Right lobe of liver (tissue), 6 donors: ENCODE results near the gene MYO5B. TPM values are rescaled to one million over a fixed set of nuclear protein-coding genes. Genes with fewer than 3 reads are reported as not detected.

ENCODE experiments used
- ATAC-seq, 4 donors: fragments of 200-7000 bp; cut with Tn5 transposase; one replicate each; pipeline ENCODE4 v1.9.1; 2020; ENCODE audit warnings: mild to moderate bottlenecking in 4 of 4, moderate library complexity in 4 of 4
- DNase-seq, 3 donors: peaks; one replicate each; pipeline ENCODE4 v3.0.0-alpha.2; 2020
- H3K27ac ChIP-seq, 3 donors: fragments of 200-600 bp; one replicate each; pipeline ENCODE4 v1.8.0; 2022
- H3K27me3 ChIP-seq, 2 donors: fragments of 200-600 bp; one replicate each; pipeline ENCODE4 v1.8.0; 2022
- H3K36me3 ChIP-seq, 4 donors: fragments of 200-600 bp; sonication (generic) in 1 of 4; one replicate each; pipeline versions ENCODE4 v1.5.1 to v1.8.0; 2017 to 2022; ENCODE audit warnings: control low read depth in 1 of 4
- H3K4me1 ChIP-seq, 4 donors: fragments of 200-600 bp; sonication (generic) in 1 of 4; one replicate each; pipeline versions ENCODE4 v1.5.1 to v1.8.0; 2017 to 2022; ENCODE audit warnings: control low read depth in 1 of 4
- H3K4me3 ChIP-seq, 3 donors: fragments of 200-600 bp; one replicate each; pipeline ENCODE4 v1.8.0; 2022
- H3K9me3 ChIP-seq, 4 donors: fragments of 200-600 bp; sonication (generic) in 1 of 4; one replicate each; pipeline versions ENCODE4 v1.5.1 to v1.8.0; 2017 to 2022; ENCODE audit warnings: control low read depth in 1 of 4
- CTCF ChIP-seq, 4 donors: fragments of 200-600 bp in 3 of 4; fragments of 450-650 bp in 1 of 4; IDR thresholded peaks; one replicate each; pipeline versions ENCODE4 v1.5.1 to v1.8.0; 2016 to 2022; ENCODE audit warnings: antibody characterized with exemption in 4 of 4, mild to moderate bottlenecking in 2 of 4
- POLR2A ChIP-seq: fragments of 450-650 bp; IDR thresholded peaks from one replicate; pipeline ENCODE4 v1.6.1; 2017; ENCODE audit warnings: antibody characterized with exemption, mild to moderate bottlenecking
- WGBS: methylation state at CpG from one replicate; pipeline ENCODE4 v1.1.6; 2018; ENCODE audit warnings: low coverage, low lambda C conversion rate; ENCODE audit not compliant: insufficient coverage; ENCODE audit errors: missing lambda C conversion rate; 5-methylcytosine and 5-hydroxymethylcytosine counted together
- intact Hi-C, 2 donors: fragments of 100-400 bp; cut with DNase I; formaldehyde crosslinking; loops; one replicate each; pipeline versions ENCODE4 v1.11.2 to v1.14.1; 2022
- total RNA-seq, 6 experiments: library from RNA; depleted of rRNA in 2 of 6; stranded (reverse); fragments of >200 nt in 2 of 6; fragmentation: NEBNext Ultra II Directional in 3 of 6; extraction: Animal tissue kit (Norgen Biotek cat#: 25700) in 3 of 6; gene quantifications; one replicate each; pipeline versions ENCODE4 v1.1.0 to v1.2.4, GENCODE V29; 2016 to 2023
- donor health status: DM: no; HTN: yes; CAD: no.
- donor health status: DM: no; HTN: no; CAD: no.
- donor health status: DM: no; HTN: no; CAD: no.
- donor health status: DM: no; HTN: yes; CAD: no.
- donor health status: DM: no; HTN: yes; CAD: no.

MYO5B gene
- total RNA-seq, 6 experiments from 2014 or later = 13.4 to 25.1 (median 16.6) TPM

- Histone ChIP-seq H3K9me3 (no peaks in the 10 kb centered on the region), H3K27me3 (no peaks in the 10 kb centered on the region), H3K27ac (peak overlapping the region; percentile 35 to 84 (median 71)), H3K36me3 (no peaks in the 10 kb centered on the region), H3K4me3 (no peak overlapping the region), H3K4me1 (peaks cover 0 to 34% (median 4%) of the 10 kb centered on the region in 4 donors)
- intact Hi-C loops = no loop called here
- TF ChIP-seq CTCF (IDR thresholded peaks at IDR 0.05) = no peak
- TF ChIP-seq POLR2A = no peak
- DNase-seq = no peak
- 26% methylated on average over 2 of the region's 3 CpGs for WGBS
- ATAC-seq = no peak
Measured at GRCh38 chr18:49966090-49966489, 228.9 kb downstream of the MYO5B start.

DNA sequence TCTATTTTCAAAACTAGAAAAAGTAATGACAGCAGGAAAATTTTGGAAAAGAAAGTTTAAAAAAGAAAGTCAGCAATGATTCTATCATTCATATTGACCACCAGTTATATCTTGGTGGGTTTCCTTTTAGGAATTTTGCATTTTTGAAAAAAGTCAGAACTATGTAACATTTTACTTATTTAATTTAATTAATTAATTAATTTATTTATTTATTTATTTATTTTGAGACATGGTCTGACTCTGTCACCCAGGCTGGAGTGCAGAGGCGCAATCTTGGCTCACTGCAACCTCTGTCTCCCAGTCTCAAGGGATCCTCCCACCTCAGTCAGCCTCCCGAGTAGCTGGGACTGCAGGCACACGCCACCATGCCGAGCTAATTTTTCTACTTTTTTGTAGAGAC lies 231.7 kb downstream of the MYO5B start:
- H3K27me3 ChIP-seq = no peaks in the 10 kb centered on the region
- H3K27ac ChIP-seq = no peak overlapping the region
- no peak for DNase-seq
- 96% methylated on average over 4 of the region's 4 CpGs for WGBS
- H3K9me3 ChIP-seq = no peaks in the 10 kb centered on the region
- intact Hi-C loops = no loop called here
- H3K4me1 ChIP-seq = peaks cover 0 to 21% (median 4%) of the 10 kb centered on the region in 4 donors
- TF ChIP-seq CTCF (IDR thresholded peaks at IDR 0.05) (no peak), POLR2A (no peak)
- H3K36me3 ChIP-seq = no peaks in the 10 kb centered on the region
- ATAC-seq = no peak
- H3K4me3 ChIP-seq = no peak overlapping the region

DNA sequence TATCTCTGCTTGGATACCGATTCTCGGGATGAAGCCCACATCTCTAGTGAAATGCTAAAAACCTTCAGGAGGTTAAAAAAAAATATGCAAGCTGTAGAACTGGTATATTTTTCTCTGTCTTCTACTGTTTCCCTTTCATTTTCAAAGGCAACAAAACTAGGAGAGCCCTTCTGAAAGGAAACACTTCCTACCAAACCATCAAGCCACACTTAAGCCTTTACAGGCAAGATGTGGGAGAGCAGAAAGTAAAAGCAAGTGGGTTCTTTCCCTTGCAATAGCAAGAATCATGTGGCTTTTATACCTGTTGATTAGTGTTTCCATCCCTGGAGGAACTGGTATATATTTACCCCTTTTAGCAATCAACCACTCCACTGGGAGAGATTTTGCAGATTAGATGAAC lies 233.7 kb downstream of the MYO5B start:
- 100% methylated on average over 1 of the region's 2 CpGs for WGBS
- ATAC-seq = no peak
- intact Hi-C loops = no loop called here

GRCh38 chr18:49960376-49960775 lies 234.6 kb downstream of the MYO5B start:
- no peaks in the 10 kb centered on the region for H3K36me3 ChIP-seq
- H3K4me3 ChIP-seq = no peak overlapping the region
- no peak for ATAC-seq
- no peaks in the 10 kb centered on the region for H3K27me3 ChIP-seq
- WGBS = 69% methylated on average over 1 of the region's 4 CpGs
- H3K9me3 ChIP-seq = no peaks in the 10 kb centered on the region
- H3K4me1 ChIP-seq = no peaks in the 10 kb centered on the region
- TF ChIP-seq CTCF (IDR thresholded peaks at IDR 0.05) = no peak
- H3K27ac ChIP-seq = no peak overlapping the region
- DNase-seq = no peak
- intact Hi-C loops = no loop called here

More for the DNA sequence above, 233.7 kb downstream of the MYO5B start:
- Histone ChIP-seq H3K4me1 (peaks cover 0 to 5% (median 0%) of the 10 kb centered on the region in 4 donors), H3K4me3 (no peak overlapping the region), H3K9me3 (no peaks in the 10 kb centered on the region), H3K27ac (no peak overlapping the region), H3K36me3 (no peaks in the 10 kb centered on the region), H3K27me3 (no peaks in the 10 kb centered on the region)
- no peak for DNase-seq
- TF ChIP-seq CTCF (IDR thresholded peaks at IDR 0.05) (no peak), POLR2A (no peak)

- TF ChIP-seq POLR2A (no peak), CTCF (IDR thresholded peaks at IDR 0.05) (no peak)
- Histone ChIP-seq H3K9me3 (no peaks in the 10 kb centered on the region), H3K4me3 (no peak overlapping the region), H3K27me3 (no peaks in the 10 kb centered on the region), H3K27ac (no peak overlapping the region), H3K4me1 (no peaks in the 10 kb centered on the region), H3K36me3 (no peaks in the 10 kb centered on the region)
- 60% methylated on average over 4 of the region's 5 CpGs for WGBS
- ATAC-seq (no peak), DNase-seq (no peak)
- intact Hi-C loops = no loop called here
Measured at GRCh38 chr18:49959176-49959575, 235.8 kb downstream of the MYO5B start.
